HG03432 (cell line): ENCODE results near the gene ANKS1B.
"Not testable (repeated sequence)": the region's sequence is repeated elsewhere in the genome, so short reads cannot be mapped to it uniquely, and the experiment has no call there.

Experiments used
- ATAC-seq: cut with Tn5 transposase; IDR thresholded peaks from one replicate; pipeline ENCODE4 v1.9.1; 2021; ENCODE audit warnings: mild to moderate bottlenecking, moderate library complexity; ENCODE audit not compliant: unreplicated experiment

ANKS1B gene

DNA sequence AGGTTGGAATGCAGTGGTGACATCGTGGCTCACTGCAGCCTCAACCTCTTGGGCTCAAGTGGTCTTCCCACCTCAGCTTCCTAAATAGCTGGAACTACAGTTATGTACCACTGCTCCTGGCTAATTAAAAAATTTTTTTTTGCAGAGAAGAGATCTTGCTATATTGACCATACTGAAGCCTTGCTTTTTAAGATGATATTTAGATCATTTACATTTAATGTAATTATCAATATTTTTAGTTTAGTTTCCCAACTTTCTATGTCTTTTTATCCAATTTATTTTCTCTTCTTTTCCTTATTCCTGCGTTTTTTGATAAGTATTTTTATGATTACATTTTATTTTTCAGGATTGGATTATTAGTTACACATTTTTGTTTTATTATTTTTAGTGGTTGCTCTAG lies 999.6 kb downstream of the ANKS1B start:
- ATAC-seq = no peak

DNA sequence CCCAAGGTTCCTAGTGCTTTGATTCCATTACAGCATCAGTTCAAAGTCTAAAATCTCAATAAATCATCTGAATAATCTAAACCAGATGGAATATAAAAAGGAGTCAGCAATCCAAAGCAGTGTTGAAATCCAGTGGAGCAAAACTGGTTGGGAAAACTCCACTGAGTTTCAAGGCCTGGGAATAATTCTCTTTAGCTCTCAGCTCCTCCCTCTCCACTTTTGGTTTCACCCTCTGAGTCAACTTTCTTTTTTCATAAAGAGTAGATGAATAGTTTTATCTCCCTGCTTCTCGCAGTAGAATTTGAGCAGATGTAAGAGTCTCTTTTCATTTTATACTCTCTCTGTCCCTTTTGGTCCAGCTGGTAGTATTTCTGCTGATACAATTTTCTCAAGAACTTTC lies 1001.1 kb downstream of the ANKS1B start:
- peak; percentile 59 for ATAC-seq

DNA sequence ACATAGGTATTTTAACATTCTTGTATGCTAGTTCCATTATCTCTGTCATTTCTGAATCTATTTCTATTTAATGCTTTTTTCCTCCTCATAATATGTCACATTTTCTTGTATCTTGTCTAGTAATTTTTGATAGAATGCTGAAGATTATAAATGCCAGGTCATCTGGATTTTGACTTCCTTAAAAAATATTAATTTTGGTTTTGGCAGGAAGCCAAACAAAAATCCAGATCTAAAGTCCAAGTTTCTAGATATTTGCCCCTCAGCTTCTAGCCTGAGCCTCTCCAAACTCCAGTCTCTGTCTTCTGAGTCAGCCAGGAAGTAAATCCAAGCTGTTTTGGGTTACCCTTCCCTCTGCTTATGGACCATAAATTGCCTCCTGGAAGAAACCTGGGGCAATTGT lies 1004.2 kb downstream of the ANKS1B start:
- no peak for ATAC-seq

DNA sequence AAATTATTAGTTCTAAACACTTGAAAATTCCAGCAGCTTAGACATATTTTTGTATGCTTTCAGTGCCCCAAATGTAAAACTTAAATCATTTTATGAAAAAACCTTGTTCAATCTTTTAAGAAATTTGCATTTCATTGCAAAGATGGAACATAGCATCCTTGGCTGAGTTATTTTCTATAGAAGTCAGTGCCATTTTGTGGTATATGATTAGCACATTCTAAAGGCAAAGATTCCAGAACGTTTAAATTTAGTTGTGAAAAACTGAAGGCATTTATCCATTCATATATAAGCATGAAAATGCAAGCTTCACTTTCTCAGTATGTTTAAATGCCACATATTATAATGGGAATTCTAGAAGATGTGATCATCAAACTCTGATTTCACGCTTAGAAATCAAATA lies 1007.5 kb downstream of the ANKS1B start:
- no peak for ATAC-seq

DNA sequence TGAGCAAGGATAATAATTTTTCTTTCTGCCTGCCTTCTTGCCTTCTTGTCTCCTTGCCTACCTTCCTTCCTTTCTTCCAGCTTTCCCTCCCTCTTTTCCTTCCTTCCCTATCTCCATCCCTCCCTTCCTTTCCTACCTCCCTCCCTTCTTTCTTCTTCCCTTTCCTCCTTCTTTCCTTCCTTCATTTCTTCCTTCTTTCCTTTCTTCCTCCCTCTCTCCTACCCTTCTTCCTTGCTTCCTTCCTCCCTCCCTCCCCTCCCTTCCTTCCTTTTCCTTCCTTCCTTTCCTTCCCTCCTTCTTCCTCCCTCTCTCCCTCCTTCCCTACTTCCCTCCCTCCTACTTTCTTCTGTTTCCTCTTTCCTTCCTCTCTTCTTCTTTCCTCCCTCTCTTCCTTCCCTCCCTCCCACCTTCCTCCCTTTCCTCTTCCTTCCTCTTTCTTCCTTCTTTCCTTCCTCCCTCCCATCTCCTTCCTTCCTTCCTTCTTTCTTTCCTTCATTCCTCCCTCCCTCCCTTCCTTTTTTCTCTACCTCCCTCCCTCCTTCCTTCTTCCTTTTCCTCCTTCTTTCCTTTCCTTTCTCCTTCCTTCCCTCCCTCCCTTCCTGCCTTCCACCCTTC lies 1009.9 kb downstream of the ANKS1B start:
- no peak for ATAC-seq

DNA sequence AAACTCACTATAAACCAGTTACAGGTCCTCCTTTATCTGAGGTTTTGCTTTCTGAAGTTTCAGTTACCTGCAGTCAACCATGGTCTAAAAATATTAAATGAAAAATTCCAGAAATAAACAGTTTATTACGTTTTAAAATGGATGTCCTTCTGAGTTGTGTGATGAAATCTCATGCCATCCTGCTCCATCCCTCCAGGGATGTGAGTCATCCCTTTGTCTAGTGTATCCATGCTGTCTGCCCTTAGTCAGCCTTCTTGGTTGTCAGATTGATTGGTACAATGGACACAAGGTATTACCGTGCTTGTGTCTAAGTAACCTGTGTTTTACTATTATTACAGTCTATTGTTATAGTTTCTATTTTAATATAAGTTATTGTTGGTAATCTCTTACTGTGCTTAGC lies 1011.3 kb downstream of the ANKS1B start:
- ATAC-seq = no peak

DNA sequence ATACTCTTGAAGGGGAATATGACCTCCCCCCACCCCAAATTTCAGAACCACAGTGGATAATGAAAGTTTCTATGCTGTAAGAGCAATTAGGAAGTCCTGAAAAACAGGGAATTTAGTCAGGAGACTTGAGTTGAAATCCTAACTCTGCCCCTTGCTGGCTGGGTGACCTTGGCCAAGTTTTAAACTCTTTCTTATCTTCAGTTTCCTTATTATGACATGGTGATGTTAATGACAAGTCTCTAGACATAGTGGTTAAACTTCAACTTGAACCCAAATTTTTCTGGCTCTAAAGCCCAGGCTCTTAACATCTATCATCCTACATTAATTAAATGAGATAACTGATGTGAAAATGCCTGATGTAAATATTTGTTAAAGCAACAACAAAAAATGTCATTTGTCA lies 1013.8 kb downstream of the ANKS1B start:
- ATAC-seq = no peak

DNA sequence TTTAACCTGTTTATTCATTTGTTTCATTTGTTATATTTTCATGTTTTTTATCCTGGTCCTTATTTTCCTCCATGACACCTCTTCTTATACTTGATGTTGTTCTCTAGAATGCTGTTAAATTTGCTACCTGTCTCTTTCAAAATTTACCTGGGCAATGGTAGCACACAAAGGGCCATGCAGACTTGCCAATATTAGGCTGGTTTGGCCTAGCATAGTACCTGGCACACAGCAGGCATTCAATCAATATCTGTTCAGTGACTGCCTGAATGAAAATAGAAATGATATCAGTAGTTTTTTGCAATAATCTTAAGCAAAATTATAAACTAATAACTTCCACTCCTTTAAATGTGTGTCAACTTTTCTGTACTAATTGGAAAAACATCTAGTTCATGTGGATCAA lies 1014.5 kb downstream of the ANKS1B start:
- ATAC-seq = no peak

DNA sequence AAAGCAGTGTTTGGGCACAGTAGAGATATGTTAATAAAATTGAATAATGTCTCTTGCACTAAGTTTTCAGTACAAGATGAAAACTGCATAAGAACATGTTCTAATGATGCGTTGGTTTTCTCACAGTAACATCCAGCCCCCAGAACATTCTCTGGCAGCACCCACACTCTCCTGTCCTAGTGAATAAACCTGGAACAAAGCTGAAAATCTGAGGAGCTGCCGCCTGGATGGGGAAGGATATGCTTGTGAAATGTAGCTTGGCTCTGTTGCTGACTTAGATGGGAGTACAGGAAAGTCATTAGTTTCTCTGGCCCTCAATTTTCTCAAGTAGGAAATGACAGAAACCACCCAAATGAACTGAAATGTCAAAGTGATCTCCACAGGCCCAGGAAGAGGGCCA lies 1015.8 kb downstream of the ANKS1B start:
- ATAC-seq = no peak

DNA sequence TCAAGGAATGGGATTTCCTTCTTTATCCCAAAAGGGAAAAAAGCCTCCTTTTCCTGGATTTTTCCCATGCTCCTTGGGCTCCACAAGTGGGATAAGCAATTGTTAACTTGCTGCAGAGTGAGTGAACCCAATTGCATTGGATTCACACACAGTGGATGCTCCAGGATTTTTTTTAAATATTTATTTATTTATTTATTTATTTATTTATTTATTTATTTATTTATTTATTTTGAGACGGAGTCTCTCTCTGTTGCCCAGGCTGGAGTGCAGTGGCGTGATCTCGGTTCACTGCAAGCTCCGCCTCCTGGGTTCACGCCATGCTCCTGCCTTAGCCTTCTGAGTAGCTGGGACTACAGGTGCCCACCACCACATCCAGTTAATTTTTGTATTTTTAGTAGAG lies 1027.6 kb downstream of the ANKS1B start:
- not testable (repeated sequence) for ATAC-seq

DNA sequence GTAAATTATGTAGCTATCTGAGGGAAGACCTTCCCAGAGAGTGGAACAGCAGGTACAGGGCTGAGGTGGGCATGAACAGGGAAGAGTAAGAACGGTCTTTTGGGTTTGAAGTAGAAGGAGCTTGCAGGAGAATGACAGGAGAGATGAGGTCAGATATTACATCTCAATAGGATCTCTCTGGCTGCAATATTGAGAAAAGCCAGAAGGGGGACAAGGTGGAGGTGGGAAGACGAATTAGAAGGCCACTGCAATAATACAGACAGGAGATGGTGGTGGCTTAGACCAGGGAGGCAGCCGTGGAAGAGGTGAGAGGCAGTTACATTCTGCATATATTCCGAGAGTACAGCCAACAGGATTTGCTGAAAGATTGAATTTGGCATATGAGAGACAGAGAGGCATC lies 1029.5 kb downstream of the ANKS1B start:
- peak; percentile 90 for ATAC-seq

DNA sequence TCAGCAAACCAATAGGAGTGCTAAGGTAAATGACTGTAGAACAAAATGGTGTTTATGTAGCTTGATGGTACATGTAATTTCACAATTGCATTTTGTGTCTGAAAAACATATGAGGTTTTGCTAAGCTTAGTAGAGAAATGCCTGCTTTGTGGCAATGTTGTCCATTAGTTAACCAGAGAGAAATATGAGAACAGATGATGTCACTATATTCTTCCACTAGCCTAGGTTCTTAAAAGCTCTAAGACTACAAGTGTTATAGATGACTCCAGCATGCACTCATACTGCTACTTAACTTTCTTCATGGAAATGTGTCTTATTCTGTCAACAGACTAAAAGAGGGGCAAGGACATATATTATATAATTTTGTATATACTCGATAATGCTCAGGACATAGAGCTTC lies 1030.2 kb downstream of the ANKS1B start:
- ATAC-seq = no peak

DNA sequence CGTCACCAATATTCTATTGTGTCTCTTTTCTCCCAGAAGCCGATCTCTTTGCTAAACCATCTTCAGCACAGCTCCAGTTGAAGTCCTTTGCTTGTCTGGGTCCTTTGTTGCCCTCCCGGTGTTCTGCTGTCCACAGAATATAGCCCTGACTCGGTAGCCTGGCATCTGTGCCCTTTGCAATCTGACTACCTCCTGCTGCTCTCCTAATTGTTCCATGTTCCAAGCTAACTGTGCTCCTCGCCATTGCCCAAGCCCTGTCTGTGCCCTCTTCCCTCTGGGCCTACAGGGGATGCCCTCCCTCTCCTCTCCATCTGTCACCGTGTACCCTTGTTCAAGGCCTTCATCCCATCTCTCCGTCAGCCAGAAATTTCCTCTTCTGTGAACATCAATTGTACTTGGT lies 1033.3 kb downstream of the ANKS1B start:
- ATAC-seq = no peak

DNA sequence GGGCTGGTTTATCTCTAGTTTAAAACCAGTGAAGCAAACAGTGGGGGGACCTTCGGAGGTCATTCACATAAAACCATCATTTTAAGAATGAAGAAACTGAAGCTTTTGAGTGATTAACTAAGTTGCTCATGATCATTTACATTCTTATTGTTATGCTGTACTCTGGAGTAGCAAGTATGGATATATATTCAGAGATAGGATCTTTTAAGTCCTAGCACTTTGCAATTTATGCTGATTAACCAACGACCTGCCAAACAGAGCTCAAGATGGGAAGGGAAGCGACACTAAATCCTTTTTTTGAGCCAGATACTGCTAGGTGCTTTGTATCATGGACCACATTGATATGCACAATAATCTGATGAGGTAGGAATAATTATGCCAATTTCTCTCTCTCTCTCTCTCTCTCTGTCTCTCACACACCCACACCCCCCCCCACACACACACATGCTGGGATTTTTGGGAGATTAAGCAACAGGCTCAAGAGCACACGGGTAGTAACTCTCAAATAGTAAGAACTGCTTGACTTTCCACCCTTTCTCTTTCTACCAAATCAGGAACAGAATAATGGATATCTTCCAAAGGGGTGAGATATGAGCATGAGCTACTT lies 1036.3 kb downstream of the ANKS1B start:
- no peak for ATAC-seq

DNA sequence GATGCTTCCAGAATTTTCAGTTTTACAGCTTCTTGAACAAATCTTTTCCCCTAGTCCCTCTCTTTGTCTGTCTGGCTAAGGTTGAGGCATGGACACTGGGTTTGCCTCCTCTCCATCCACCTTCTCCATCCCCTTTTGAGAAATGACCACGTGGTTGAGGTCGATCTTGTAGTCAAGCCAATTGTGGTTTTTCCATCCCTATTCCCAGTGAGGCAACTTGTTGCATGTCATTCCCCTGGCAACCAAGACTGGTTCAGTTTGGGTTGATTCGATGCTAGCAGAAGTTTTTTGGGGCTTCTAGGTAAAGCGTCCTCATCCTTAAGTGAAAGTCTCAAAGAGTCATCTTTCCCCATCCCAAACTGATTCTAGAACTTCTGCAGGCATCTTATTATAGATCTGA lies 1038.9 kb downstream of the ANKS1B start:
- ATAC-seq = no peak

DNA sequence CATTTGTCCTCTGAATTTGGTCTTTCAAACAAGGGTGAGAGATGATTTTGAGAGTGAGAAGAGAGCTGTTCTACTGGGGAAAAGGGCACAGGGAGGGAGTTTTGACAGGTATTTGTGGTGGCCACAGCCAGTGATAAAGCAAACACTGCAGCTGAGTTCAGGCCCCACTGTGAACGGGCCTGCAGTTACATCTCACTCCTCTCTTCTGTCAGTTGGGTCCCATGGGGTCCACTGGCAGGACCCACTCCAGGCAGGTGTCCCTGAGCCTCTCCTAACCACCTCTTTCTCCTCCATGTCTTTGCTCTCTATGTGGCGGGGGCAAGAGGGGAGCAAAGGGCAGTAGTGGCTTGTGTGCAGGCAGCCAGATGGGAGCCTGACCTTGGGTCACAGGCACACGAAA lies 1044.8 kb downstream of the ANKS1B start:
- no peak for ATAC-seq

DNA sequence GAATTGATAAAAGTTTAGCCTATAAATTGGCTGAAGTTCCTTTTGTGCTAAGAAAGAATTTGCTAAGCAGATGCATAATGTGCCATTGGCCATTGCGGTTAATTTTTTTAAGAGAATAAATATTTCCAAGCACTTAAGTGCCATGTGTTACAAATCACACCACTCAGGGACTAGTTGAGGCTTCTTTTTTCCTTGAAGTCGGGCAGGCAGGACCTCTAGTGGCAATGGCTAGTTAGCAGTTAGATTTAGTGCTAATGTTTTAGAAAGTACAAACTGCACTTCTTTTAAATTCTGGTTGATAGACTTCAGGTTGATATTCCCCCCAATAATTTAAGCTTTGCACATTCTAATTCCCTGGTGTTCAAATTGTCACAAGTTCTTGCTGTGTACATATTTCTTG lies 1045.4 kb downstream of the ANKS1B start:
- ATAC-seq = no peak

DNA sequence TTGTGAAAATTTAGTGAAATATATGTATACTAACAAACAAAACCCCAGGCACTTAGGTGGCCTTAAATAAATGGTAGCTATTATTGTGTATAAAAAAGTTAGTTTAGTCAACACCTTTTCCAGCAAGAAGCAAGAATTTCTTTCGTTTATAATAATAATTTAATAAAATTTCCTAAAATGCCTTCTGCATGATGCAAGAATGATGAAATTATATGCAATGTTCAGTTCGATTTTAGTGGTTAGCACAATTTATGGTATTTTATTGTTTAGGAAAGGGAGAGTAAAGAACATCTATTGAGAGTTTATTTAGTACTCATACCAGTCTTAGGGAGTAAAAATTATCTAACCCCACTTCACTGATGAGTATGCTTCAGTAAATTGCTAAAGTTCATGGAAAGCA lies 1048.9 kb downstream of the ANKS1B start:
- no peak for ATAC-seq

DNA sequence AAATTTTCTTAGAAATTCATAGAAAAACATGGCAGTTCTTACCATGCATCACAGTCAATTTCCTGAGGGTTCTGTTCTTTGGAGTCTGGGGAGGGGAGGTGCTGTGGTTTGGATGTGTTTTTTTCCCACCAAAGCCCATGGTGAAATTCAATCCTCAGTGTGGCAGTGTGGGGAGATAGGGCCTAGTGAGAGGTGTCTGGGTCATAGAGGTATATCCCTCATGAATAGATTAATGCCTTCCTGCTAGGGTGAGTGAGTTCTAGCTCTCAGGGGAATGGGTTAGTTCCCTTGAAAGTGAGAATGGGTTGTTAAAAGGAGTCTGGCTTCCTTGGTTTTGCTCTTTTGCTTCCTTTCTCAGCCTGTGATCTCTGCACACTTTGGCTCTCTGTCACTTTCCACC lies 1061.9 kb downstream of the ANKS1B start:
- ATAC-seq = no peak

DNA sequence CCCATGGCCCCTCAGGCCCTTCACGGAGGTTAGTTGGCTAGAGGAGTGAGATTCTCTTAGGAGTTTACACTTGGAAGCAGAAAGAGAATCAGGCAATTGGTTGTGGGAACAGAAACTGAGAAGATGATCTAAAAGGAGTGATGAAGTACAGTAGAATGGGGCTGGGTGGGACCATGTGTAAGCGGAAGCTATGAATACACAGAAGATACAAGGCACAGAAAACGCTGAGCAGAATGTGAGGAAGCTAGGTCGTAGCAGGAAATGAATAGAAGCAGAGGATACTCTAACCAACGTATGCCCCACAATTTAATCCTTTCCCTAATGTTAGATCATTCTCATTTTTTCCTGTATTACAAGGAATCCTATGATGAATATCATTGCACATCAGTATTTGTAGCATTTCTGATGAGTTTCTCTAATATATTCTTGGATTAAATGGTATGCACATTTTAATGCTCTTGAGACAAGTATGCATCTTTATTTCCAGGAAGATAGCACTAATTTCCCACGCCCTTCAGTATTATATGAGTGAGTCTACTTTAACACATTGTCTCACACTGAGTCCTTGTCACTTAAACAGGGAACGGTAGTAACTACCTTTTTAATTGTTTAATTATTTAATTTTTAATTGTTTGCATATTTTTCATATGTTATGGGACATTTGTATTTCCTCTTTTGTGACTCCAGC lies 1066.4 kb downstream of the ANKS1B start:
- ATAC-seq = no peak

DNA sequence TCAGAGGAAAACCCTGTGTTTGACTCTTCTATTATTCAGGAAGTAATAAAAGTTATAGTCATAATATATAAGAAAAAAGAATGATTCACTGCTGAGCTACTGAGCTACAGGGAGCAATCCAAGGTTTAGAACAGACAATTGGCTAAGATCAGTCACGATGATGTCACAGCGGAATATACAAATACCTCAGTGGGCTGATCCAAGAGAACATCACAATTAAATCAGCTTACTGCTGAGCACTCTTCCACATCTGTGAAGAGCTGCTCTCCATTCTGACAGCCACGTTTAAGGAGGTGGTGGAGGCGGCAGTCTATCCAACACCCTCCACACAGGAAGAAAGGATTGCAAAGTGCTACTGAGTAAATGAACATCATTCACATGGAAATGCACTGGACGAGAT lies 1068.6 kb downstream of the ANKS1B start:
- no peak for ATAC-seq

DNA sequence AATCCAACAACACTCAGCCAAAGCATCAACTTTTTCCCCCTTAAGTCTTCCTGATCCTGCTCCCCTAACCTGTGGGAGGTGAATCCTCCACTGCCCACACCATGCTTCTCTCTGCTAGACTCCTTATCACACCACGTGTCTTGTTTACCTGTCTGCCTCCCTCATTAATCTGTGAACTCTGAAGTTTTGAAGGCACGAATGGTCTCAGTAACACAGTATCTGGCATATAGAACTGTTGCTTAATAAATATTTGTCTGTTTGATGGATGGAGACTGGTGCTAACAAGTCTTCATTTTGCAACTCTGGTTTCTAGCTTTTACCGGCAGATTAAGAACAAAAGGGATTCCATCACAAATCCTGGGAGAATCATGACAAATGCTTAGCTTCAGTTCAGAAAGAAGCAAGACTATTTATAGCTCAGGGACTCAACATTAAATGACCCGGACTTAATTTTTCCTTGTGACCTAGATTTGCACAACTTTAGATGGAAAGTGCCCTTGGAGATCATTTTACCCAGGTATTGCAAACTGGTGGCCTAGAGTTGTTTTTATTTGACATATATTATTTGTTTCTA lies 1072.2 kb downstream of the ANKS1B start:
- no peak for ATAC-seq
